Fibroblast of lung (primary cell): ENCODE measurements around the gene CTNNA2.

ENCODE experiments used
- CTCF ChIP-seq, 2 donors: IDR thresholded peaks in 1 of 2; conservative IDR thresholded peaks in 1 of 2; 1 replicate in 1 of 2; 2 replicates in 1 of 2; pipeline ENCODE4 v1.5.1; 2011 to 2012; ENCODE audit warnings: low read length in 2 of 2, control low read depth in 1 of 2, inconsistent platforms in 1 of 2, low read depth in 1 of 2, mild to moderate bottlenecking in 1 of 2
- EZH2 ChIP-seq: IDR thresholded peaks from 2 replicates; pipeline ENCODE4 v1.5.1; 2012; ENCODE audit warnings: low read length, control low read depth, mild to moderate bottlenecking; ENCODE audit errors: missing control alignments

DNA sequence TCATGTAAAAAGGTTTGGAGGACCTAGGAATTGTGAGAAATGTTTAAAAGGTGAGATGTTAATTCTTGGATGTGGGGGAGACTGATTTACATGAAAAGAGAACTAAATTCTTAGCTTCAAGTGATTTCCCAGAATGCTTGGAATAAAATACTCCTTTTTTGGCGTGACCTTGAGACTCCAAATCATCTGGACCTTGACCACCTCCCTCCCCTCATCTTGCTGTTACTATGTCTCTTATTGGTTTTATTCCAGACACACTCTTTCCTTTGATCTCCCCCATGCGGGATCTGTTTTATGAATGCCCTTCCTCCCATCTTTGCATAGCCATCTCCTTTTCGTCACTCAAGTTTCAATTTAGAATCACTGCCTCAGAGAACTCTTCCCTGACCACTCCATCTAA lies 811.7 kb downstream of the CTNNA2 start:
- TF ChIP-seq CTCF (conservative IDR thresholded peaks at IDR 0.05 in 1 of 2, IDR thresholded peaks at IDR 0.05 in 1 of 2; ENCODE audit: low read depth in 1 of 2, low read length in 2 of 2), result no peak
- TF ChIP-seq EZH2, result no peak
